Neural progenitor cell (in vitro differentiated cells): ENCODE results near the gene ALLC. TPM values are rescaled to one million over a fixed set of nuclear protein-coding genes. Genes with fewer than 3 reads are reported as not detected.
"Not testable (repeated sequence)": the region's sequence is repeated elsewhere in the genome, so short reads cannot be mapped to it uniquely, and the experiment has no call there.

ENCODE experiments used
- DNase-seq: peaks from one replicate; pipeline ENCODE4 v3.0.0-alpha.2; 2016; ENCODE audit warnings: low spot score
- H2AFZ ChIP-seq: fragments of 200-600 bp; sonication (generic); replicated peaks from 2 replicates; pipeline ENCODE4 v1.6.1; 2016; ENCODE audit warnings: antibody characterized with exemption
- H3F3A ChIP-seq: fragments of 200-600 bp; sonication (generic); 2 replicates; pipeline ENCODE4 v1.6.1; 2016; ENCODE audit warnings: antibody characterized with exemption, low read depth
- H3K27ac ChIP-seq: fragments of 200-600 bp; sonication (generic); 2 replicates; pipeline ENCODE4 v1.5.1; 2016; ENCODE audit warnings: mild to moderate bottlenecking
- H3K27me3 ChIP-seq: fragments of 200-600 bp; sonication (generic); 2 replicates; pipeline ENCODE4 v1.6.1; 2016; ENCODE audit warnings: mild to moderate bottlenecking, moderate library complexity
- H3K36me3 ChIP-seq: fragments of 200-600 bp; sonication (generic); 2 replicates; pipeline ENCODE4 v1.5.1; 2016
- H3K4me1 ChIP-seq: fragments of 200-600 bp; sonication (generic); 2 replicates; pipeline ENCODE4 v1.6.1; 2016; ENCODE audit warnings: mixed run types
- H3K4me2 ChIP-seq: fragments of 200-600 bp; sonication (generic); 2 replicates; pipeline ENCODE4 v1.6.1; 2016
- H3K4me3 ChIP-seq: fragments of 200-600 bp; sonication (generic); 2 replicates; pipeline ENCODE4 v1.5.1; 2016
- H3K79me2 ChIP-seq: fragments of 200-600 bp; sonication (generic); 2 replicates; pipeline ENCODE4 v1.6.1; 2016; ENCODE audit warnings: low read depth
- H3K9ac ChIP-seq: fragments of 200-600 bp; sonication (generic); 2 replicates; pipeline ENCODE4 v1.6.1; 2016
- H3K9me3 ChIP-seq: fragments of 200-600 bp; sonication (generic); 2 replicates; pipeline ENCODE4 v1.5.1; 2016; ENCODE audit warnings: low read depth
- H4K20me1 ChIP-seq: fragments of 200-600 bp; sonication (generic); 2 replicates; pipeline ENCODE4 v1.6.1; 2016; ENCODE audit warnings: low read depth
- H3K27ac Mint-ChIP-seq: 3 replicates; pipeline ENCODE4 v1.8.0; 2021; ENCODE audit warnings: mixed read lengths
- H3K27me3 Mint-ChIP-seq: 2 replicates; pipeline ENCODE4 v1.8.0; 2022; ENCODE audit warnings: low read depth, mild to moderate bottlenecking, inconsistent platforms, moderate library complexity, mixed read lengths; ENCODE audit not compliant: insufficient read depth
- H3K36me3 Mint-ChIP-seq: 3 replicates; pipeline ENCODE4 v1.8.0; 2021; ENCODE audit warnings: mixed read lengths
- H3K4me1 Mint-ChIP-seq: 3 replicates; pipeline ENCODE4 v1.8.0; 2021; ENCODE audit warnings: mixed read lengths
- H3K4me3 Mint-ChIP-seq: 3 replicates; pipeline ENCODE4 v1.8.0; 2021; ENCODE audit warnings: mild to moderate bottlenecking, moderate library complexity, mixed read lengths
- H3K9me3 Mint-ChIP-seq: 3 replicates; pipeline ENCODE4 v1.8.0; 2020; ENCODE audit warnings: mixed read lengths
- CTCF ChIP-seq: fragments of 200-600 bp; sonication (generic); IDR thresholded peaks from 2 replicates; pipeline ENCODE4 v1.5.1; 2017; ENCODE audit warnings: antibody characterized with exemption, mild to moderate bottlenecking
- EZH2 ChIP-seq: fragments of 200-600 bp; sonication (generic); IDR thresholded peaks from 2 replicates; pipeline ENCODE4 v1.6.1; 2017; ENCODE audit warnings: antibody characterized with exemption, mild to moderate bottlenecking, moderate library complexity
- EZH2phosphoT487 ChIP-seq: fragments of 200-600 bp; sonication (generic); IDR thresholded peaks from 2 replicates; pipeline ENCODE4 v1.6.1; 2017; ENCODE audit warnings: antibody characterized with exemption
- total RNA-seq: library from RNA; depleted of rRNA; stranded (reverse); fragments of >200 nt; gene quantifications from 2 replicates; pipeline ENCODE4 v1.2.3, GENCODE V29; 2015; ENCODE audit warnings: low replicate concordance

ALLC gene
- total RNA-seq, 1 donor from 2014 or later: not detected

- TF ChIP-seq EZH2: no peak
- no peak for TF ChIP-seq CTCF
- no peak for TF ChIP-seq EZH2phosphoT487
- no peak overlapping the region for H3K27ac ChIP-seq
- Mint-ChIP-seq H3K36me3 (no peaks in the 10 kb centered on the region), H3K4me1 (peaks cover 7% of the 10 kb centered on the region), H3K4me3 (no peak overlapping the region), H3K27me3 (peaks cover 15% of the 10 kb centered on the region), H3K27ac (peak overlapping the region; percentile 35), H3K9me3 (no peaks in the 10 kb centered on the region)
- no peaks in the 10 kb centered on the region for H4K20me1 ChIP-seq
- H3F3A ChIP-seq: no peaks in the 10 kb centered on the region
- DNase-seq: no peak
- no peaks in the 10 kb centered on the region for H3K4me1 ChIP-seq
- H3K36me3 ChIP-seq: no peaks in the 10 kb centered on the region
- H2AFZ ChIP-seq: no peak overlapping the region
- H3K27me3 ChIP-seq: no peaks in the 10 kb centered on the region
- H3K79me2 ChIP-seq: no peaks in the 10 kb centered on the region
- no peaks in the 10 kb centered on the region for H3K9me3 ChIP-seq
- no peak overlapping the region for H3K4me3 ChIP-seq
- no peak overlapping the region for H3K4me2 ChIP-seq
- no peak overlapping the region for H3K9ac ChIP-seq
Measured at GRCh38 chr2:3635171-3635974, 22.6 kb upstream of the ALLC start.

DNA sequence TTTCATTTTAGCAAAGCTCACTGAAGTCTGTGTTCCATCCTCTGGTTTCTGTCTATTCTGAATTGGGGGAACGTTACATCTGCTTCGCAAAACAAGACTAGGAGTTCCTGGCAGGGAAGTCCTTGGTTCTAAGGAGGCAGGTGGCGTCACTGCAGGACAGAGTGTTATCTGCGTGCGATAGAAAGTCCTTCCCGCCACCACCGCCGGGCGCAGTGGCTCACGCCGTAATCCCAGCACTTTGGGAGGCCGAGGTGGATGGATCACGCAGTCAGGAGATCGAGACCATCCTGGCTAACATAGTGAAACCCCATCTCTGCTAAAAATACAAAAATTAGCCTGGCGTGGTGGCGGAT lies 22.0 kb upstream of the ALLC start:
- H4K20me1 ChIP-seq, H3F3A ChIP-seq, H3K79me2 ChIP-seq, H3K9me3 Mint-ChIP-seq, H3K4me3 ChIP-seq, H3K4me2 ChIP-seq, H3K36me3 ChIP-seq, H3K27me3 ChIP-seq, H3K36me3 Mint-ChIP-seq, H3K9me3 ChIP-seq, H3K27ac ChIP-seq, H2AFZ ChIP-seq, H3K4me1 ChIP-seq, H3K9ac ChIP-seq, H3K4me1 Mint-ChIP-seq, H3K27ac Mint-ChIP-seq, H3K4me3 Mint-ChIP-seq, DNase-seq: not testable (repeated sequence)
- peaks cover 15% of the 10 kb centered on the region for H3K27me3 Mint-ChIP-seq

- Histone ChIP-seq H4K20me1 (no peaks in the 10 kb centered on the region), H3K36me3 (no peaks in the 10 kb centered on the region), H3K79me2 (no peaks in the 10 kb centered on the region), H3K4me1 (no peaks in the 10 kb centered on the region), H3K4me3 (no peak overlapping the region), H2AFZ (no peak overlapping the region), H3K9ac (no peak overlapping the region), H3F3A (no peaks in the 10 kb centered on the region), H3K4me2 (no peak overlapping the region), H3K9me3 (no peaks in the 10 kb centered on the region), H3K27me3 (no peaks in the 10 kb centered on the region), H3K27ac (no peak overlapping the region)
- Mint-ChIP-seq H3K27ac (peak overlapping the region; percentile 21), H3K4me3 (no peak overlapping the region), H3K9me3 (no peaks in the 10 kb centered on the region), H3K36me3 (no peaks in the 10 kb centered on the region), H3K4me1 (peaks cover 7% of the 10 kb centered on the region), H3K27me3 (peaks cover 15% of the 10 kb centered on the region)
- no peak for DNase-seq
- TF ChIP-seq EZH2phosphoT487 (no peak), EZH2 (no peak), CTCF (no peak)
Measured at GRCh38 chr2:3636586-3637310, 21.3 kb upstream of the ALLC start.

DNA sequence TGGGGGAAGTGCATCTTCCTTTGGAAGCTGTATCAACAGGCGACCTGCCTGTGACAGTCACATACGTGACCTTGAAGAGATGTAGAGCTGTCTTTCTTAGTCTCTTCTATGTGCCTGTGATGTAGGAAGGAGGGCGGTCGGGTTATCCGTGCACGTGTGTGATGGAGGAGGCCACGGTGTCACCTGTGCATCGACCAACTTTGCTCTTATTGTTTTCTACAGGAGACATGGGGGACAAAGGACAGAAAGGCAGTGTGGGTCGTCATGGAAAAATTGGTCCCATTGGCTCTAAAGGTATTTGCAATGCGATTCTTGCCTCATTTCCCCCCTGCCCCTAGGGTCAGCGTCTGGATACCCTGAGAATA lies 20.7 kb upstream of the ALLC start:
- H3K79me2 ChIP-seq: no peaks in the 10 kb centered on the region
- TF ChIP-seq EZH2: no peak
- TF ChIP-seq EZH2phosphoT487: no peak
- no peak for TF ChIP-seq CTCF
- DNase-seq: no peak
- no peaks in the 10 kb centered on the region for H3K27me3 ChIP-seq
- H4K20me1 ChIP-seq: no peaks in the 10 kb centered on the region
- H3K4me1 ChIP-seq: no peaks in the 10 kb centered on the region
- H2AFZ ChIP-seq: no peak overlapping the region
- Mint-ChIP-seq H3K27ac (peak overlapping the region; percentile 21), H3K4me3 (no peak overlapping the region), H3K27me3 (peaks cover 15% of the 10 kb centered on the region), H3K9me3 (no peaks in the 10 kb centered on the region), H3K36me3 (no peaks in the 10 kb centered on the region), H3K4me1 (peaks cover 7% of the 10 kb centered on the region)
- H3K9ac ChIP-seq: no peak overlapping the region
- no peaks in the 10 kb centered on the region for H3F3A ChIP-seq
- H3K4me3 ChIP-seq: no peak overlapping the region
- no peak overlapping the region for H3K4me2 ChIP-seq
- H3K36me3 ChIP-seq: no peaks in the 10 kb centered on the region
- H3K9me3 ChIP-seq: no peaks in the 10 kb centered on the region
- no peak overlapping the region for H3K27ac ChIP-seq
